OCI-LY3 (cell line): ENCODE results near the gene KIAA0930.
"Not testable (repeated sequence)": the region's sequence is repeated elsewhere in the genome, so short reads cannot be mapped to it uniquely, and the experiment has no call there.

Source experiments
- H2AFZ ChIP-seq: fragments of 200-600, 300-600 bp; shearing (Covaris generic); 2 replicates; pipeline ENCODE4 v1.6.0; 2014; ENCODE audit warnings: antibody characterized with exemption, low read depth, low read length
- H3K27ac ChIP-seq: fragments of 200-600, 300-600 bp; sonication (generic); 2 replicates; pipeline ENCODE4 v1.5.1; 2014; ENCODE audit warnings: mild to moderate bottlenecking, low read length, moderate library complexity, mixed read lengths
- H3K27me3 ChIP-seq: fragments of 200-600, 300-600 bp; sonication (generic); 2 replicates; pipeline ENCODE4 v1.6.1; 2014; ENCODE audit warnings: low read depth, low read length, mixed read lengths
- H3K36me3 ChIP-seq: fragments of 200-600, 300-600 bp; sonication (generic); replicated peaks from 2 replicates; pipeline ENCODE3; 2014; ENCODE audit warnings: low read depth, low read length, mixed read lengths
- H3K4me1 ChIP-seq: fragments of 300-600, 200-600 bp; sonication (generic); 2 replicates; pipeline ENCODE4 v1.6.1; 2014; ENCODE audit warnings: low read length, mixed read lengths
- H3K4me2 ChIP-seq: fragments of 200-600, 300-600 bp; sonication (generic); 2 replicates; pipeline ENCODE4 v1.6.1; 2014; ENCODE audit warnings: low read length, mixed read lengths
- H3K4me3 ChIP-seq: fragments of 300-600, 200-600 bp; sonication (generic); 2 replicates; pipeline ENCODE4 v1.5.1; 2014; ENCODE audit warnings: antibody characterized with exemption, mild to moderate bottlenecking, low read length, moderate library complexity
- H3K79me2 ChIP-seq: fragments of 300-600, 200-600 bp; shearing (Covaris generic); 2 replicates; pipeline ENCODE4 v1.6.1; 2014; ENCODE audit warnings: mild to moderate bottlenecking, low read length, mixed read lengths
- H3K9ac ChIP-seq: fragments of 300-600, 200-600 bp; shearing (Covaris generic); 2 replicates; pipeline ENCODE4 v1.6.0; 2014; ENCODE audit warnings: mild to moderate bottlenecking, low read length, moderate library complexity
- H3K9me3 ChIP-seq: fragments of 200-600, 300-600 bp; shearing (Covaris generic); 2 replicates; pipeline ENCODE4 v1.6.1; 2014; ENCODE audit warnings: low read length, mixed read lengths; ENCODE audit not compliant: insufficient read depth
- H4K20me1 ChIP-seq: fragments of 200-600, 300-600 bp; sonication (generic); 2 replicates; pipeline ENCODE4 v1.6.1; 2016; ENCODE audit warnings: low read length, mixed read lengths; ENCODE audit not compliant: insufficient read depth
- CTCF ChIP-seq: fragments of 200-600, 300-600 bp; sonication (generic); IDR thresholded peaks from 2 replicates; pipeline ENCODE4 v1.5.1; 2014; ENCODE audit warnings: antibody characterized with exemption, low read length, low read depth
- EZH2phosphoT487 ChIP-seq: fragments of 200-600 bp; shearing (Covaris generic); IDR thresholded peaks from 2 replicates; pipeline ENCODE4 v1.6.1; 2018; ENCODE audit warnings: antibody characterized with exemption, mixed run types, low read depth

Gene KIAA0930

GRCh38 chr22:45261407-45262088, 20.9 kb upstream of the KIAA0930 start:
- Histone ChIP-seq H2AFZ (no peak overlapping the region), H3K36me3 (no peaks in the 10 kb centered on the region), H3K4me3 (no peak overlapping the region), H4K20me1 (peaks cover 12% of the 10 kb centered on the region), H3K27ac (no peak overlapping the region), H3K79me2 (no peaks in the 10 kb centered on the region), H3K9ac (no peak overlapping the region), H3K4me1 (peaks cover 30% of the 10 kb centered on the region), H3K9me3 (no peaks in the 10 kb centered on the region), H3K27me3 (peaks cover 76% of the 10 kb centered on the region), H3K4me2 (no peak overlapping the region)
- TF ChIP-seq EZH2phosphoT487 (no peak), CTCF (no peak)

GRCh38 chr22:45260395-45260759, 19.7 kb upstream of the KIAA0930 start:
- Histone ChIP-seq H3K4me1 (peaks cover 31% of the 10 kb centered on the region), H3K27me3 (peaks cover 76% of the 10 kb centered on the region), H4K20me1 (peaks cover 12% of the 10 kb centered on the region)
- H3K79me2 ChIP-seq, H3K9me3 ChIP-seq, H3K4me2 ChIP-seq, H3K36me3 ChIP-seq, H2AFZ ChIP-seq, H3K4me3 ChIP-seq, H3K27ac ChIP-seq, H3K9ac ChIP-seq: not testable (repeated sequence)

GRCh38 chr22:45259754-45260394, 19.2 kb upstream of the KIAA0930 start:
- no peak overlapping the region for H3K27ac ChIP-seq
- H3K4me1 ChIP-seq = peaks cover 36% of the 10 kb centered on the region
- no peaks in the 10 kb centered on the region for H3K79me2 ChIP-seq
- no peak overlapping the region for H2AFZ ChIP-seq
- TF ChIP-seq CTCF (no peak), EZH2phosphoT487 (no peak)
- H3K4me3 ChIP-seq = no peak overlapping the region
- no peak overlapping the region for H3K9ac ChIP-seq
- no peaks in the 10 kb centered on the region for H3K36me3 ChIP-seq
- peaks cover 71% of the 10 kb centered on the region for H3K27me3 ChIP-seq
- no peaks in the 10 kb centered on the region for H3K9me3 ChIP-seq
- peaks cover 12% of the 10 kb centered on the region for H4K20me1 ChIP-seq
- H3K4me2 ChIP-seq = no peak overlapping the region

GRCh38 chr22:45257941-45258340, 17.2 kb upstream of the KIAA0930 start:
- H4K20me1 ChIP-seq, H3K9me3 ChIP-seq, H3K27ac ChIP-seq, H3K79me2 ChIP-seq, H3K9ac ChIP-seq, H2AFZ ChIP-seq, H3K4me2 ChIP-seq, H3K36me3 ChIP-seq, H3K4me3 ChIP-seq: not testable (repeated sequence)
- H3K27me3 ChIP-seq = peaks cover 57% of the 10 kb centered on the region
- H3K4me1 ChIP-seq = peaks cover 35% of the 10 kb centered on the region

- no peaks in the 10 kb centered on the region for H3K36me3 ChIP-seq
- H3K9me3 ChIP-seq = no peaks in the 10 kb centered on the region
- H3K4me3 ChIP-seq = peak overlapping the region; percentile 42
- peaks cover 32% of the 10 kb centered on the region for H3K27me3 ChIP-seq
- H3K9ac ChIP-seq = peak overlapping the region; percentile 17; the same call in 1 of the 2 replicates
- H3K4me2 ChIP-seq = peak overlapping the region; percentile 59
- H3K79me2 ChIP-seq = no peaks in the 10 kb centered on the region
- peaks cover 20% of the 10 kb centered on the region for H3K4me1 ChIP-seq
- H3K27ac ChIP-seq = no peak overlapping the region
- TF ChIP-seq CTCF (no peak), EZH2phosphoT487 (no peak)
- no peak overlapping the region for H2AFZ ChIP-seq
- no peaks in the 10 kb centered on the region; the same call in 1 of the 2 replicates for H4K20me1 ChIP-seq
These were observed 14.1 kb upstream of the KIAA0930 start for GRCh38 chr22:45254789-45255278.
